Activated gamma-delta T cell treated with anti-CD3 and anti-CD28 coated beads, Interleukin-2, amount 50 U/mL, for 16 hours (primary cell): ENCODE results near the gene RPTOR.

Experiments used
- DNase-seq: peaks from one replicate; pipeline ENCODE4 v3.0.0-alpha.2; 2020; ENCODE audit warnings: low read depth

RPTOR gene

GRCh38 chr17:80935526-80935925, 390.9 kb downstream of the RPTOR start:
- no peak for DNase-seq

- DNase-seq: no peak
Observed at GRCh38 chr17:80936218-80936617, 391.6 kb downstream of the RPTOR start.

GRCh38 chr17:80936723-80937122, 392.1 kb downstream of the RPTOR start:
- no peak for DNase-seq

GRCh38 chr17:80937462-80938381, 393.1 kb downstream of the RPTOR start:
- DNase-seq: no peak

GRCh38 chr17:80938556-80938955, 393.9 kb downstream of the RPTOR start:
- no peak for DNase-seq

GRCh38 chr17:80939151-80940145, 394.8 kb downstream of the RPTOR start:
- DNase-seq: no peak

- DNase-seq: no peak
Observed at GRCh38 chr17:80940171-80941123, 395.8 kb downstream of the RPTOR start.

GRCh38 chr17:80941171-80941570, 396.5 kb downstream of the RPTOR start:
- no peak for DNase-seq

- DNase-seq: no peak
Observed at GRCh38 chr17:80941743-80942422, 397.2 kb downstream of the RPTOR start.

- no peak for DNase-seq
Observed at GRCh38 chr17:80942423-80943345, 398.0 kb downstream of the RPTOR start.

- no peak for DNase-seq
Observed at GRCh38 chr17:80943346-80944145, 398.9 kb downstream of the RPTOR start.

- no peak for DNase-seq
Observed at GRCh38 chr17:80944326-80944725, 399.7 kb downstream of the RPTOR start.

GRCh38 chr17:80945736-80946135, 401.1 kb downstream of the RPTOR start:
- no peak for DNase-seq

- DNase-seq: no peak
Observed at GRCh38 chr17:80946449-80946848, 401.8 kb downstream of the RPTOR start.

- DNase-seq: no peak
Observed at GRCh38 chr17:80947200-80947940, 402.7 kb downstream of the RPTOR start.

GRCh38 chr17:80948019-80948975, 403.7 kb downstream of the RPTOR start:
- DNase-seq: no peak

- no peak for DNase-seq
Observed at GRCh38 chr17:80948976-80949450, 404.4 kb downstream of the RPTOR start.
